ENCODE data around the gene PSME1. TPM values are rescaled to one million over a fixed set of nuclear protein-coding genes. Genes with fewer than 3 reads are reported as not detected.

Gene PSME1
- total RNA-seq, 1 donor, result 111 TPM

DNA sequence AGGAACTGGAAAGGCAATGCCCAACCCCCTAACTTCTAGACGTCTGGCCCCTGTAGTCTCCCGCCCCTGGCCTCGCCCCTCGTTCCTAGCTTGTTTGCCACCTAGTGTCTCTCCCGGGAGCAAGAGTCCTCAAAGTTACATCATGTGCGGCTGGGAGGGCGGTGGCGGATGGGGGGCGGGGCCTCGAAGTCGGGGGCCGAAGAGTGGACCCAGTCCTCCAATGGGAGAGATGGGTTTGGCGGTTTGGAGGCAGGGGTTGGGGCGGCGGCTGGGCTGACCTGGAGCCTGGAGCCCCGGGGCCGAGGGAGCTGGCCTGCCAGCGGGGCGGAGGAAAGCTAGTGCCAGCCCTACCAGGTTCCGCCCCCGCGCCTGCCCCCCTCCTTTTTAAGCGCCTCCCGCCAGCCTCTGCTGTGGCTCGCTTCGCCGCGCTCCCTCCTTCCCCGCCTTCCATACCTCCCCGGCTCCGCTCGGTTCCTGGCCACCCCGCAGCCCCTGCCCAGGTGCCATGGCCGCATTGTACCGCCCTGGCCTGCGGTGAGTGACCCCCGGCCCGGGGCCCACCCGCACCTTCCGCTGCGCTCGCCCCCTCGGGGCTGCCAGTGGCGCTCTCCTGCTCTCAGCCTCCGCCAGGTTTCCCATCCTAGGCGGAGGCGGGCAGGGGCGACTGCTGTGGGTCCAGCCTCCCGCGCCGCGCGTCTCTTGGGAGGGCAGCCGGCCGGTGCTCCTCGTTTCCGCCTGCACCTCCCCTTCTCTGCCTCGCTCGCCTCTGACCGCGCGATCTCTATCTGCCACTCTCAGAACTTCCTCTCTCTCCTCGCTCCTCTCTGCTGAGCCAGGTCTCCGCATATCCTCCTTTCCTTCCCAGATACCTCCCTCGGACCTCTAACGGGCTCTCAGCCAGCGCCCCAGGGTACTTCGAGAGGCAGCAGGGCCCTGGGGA, 41.8 kb upstream of the PSME1 start, which contains the start of gene PCK2:
TSS of gene PCK2 (plus strand) at position 411 of the 940 bp plus-strand sequence. CDS start at position 506, 95 bp downstream.
- Histone ChIP-seq H3K4me1 (ENCODE audit: insufficient read depth, low read length) (peaks cover 10% of the 10 kb centered on the region), H3K9me3 (ENCODE audit: low read depth, low read length) (no peaks in the 10 kb centered on the region), H3K36me3 (ENCODE audit: insufficient read depth, low read length) (peaks cover 5% of the 10 kb centered on the region), H3K27ac (ENCODE audit: low read depth, low read length) (peak within 1 kb of the TSS; percentile 57), H3K79me2 (ENCODE audit: insufficient read depth, low read length) (peaks cover 10% of the 10 kb centered on the region), H2AFZ (ENCODE audit: low read length) (peak within 1 kb of the TSS; percentile 91), H3K4me2 (ENCODE audit: insufficient read depth, low read length) (peak within 1 kb of the TSS; percentile 89), H3K27me3 (ENCODE audit: insufficient read depth, low read length) (no peaks in the 10 kb centered on the region), H3K4me3 (ENCODE audit: insufficient read depth, low read length) (peak within 1 kb of the TSS; percentile 92), H4K20me1 (ENCODE audit: insufficient read depth, low read length) (no peaks in the 10 kb centered on the region)
- DNase-seq (ENCODE audit: insufficient read length, low spot score, missing footprints), result peak; percentile 98
- TF ChIP-seq, protein P1, sequence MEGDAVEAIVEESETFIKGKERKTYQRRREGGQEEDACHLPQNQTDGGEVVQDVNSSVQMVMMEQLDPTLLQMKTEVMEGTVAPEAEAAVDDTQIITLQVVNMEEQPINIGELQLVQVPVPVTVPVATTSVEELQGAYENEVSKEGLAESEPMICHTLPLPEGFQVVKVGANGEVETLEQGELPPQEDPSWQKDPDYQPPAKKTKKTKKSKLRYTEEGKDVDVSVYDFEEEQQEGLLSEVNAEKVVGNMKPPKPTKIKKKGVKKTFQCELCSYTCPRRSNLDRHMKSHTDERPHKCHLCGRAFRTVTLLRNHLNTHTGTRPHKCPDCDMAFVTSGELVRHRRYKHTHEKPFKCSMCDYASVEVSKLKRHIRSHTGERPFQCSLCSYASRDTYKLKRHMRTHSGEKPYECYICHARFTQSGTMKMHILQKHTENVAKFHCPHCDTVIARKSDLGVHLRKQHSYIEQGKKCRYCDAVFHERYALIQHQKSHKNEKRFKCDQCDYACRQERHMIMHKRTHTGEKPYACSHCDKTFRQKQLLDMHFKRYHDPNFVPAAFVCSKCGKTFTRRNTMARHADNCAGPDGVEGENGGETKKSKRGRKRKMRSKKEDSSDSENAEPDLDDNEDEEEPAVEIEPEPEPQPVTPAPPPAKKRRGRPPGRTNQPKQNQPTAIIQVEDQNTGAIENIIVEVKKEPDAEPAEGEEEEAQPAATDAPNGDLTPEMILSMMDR (IDR thresholded peaks at IDR 0.05; ENCODE audit: extremely low read depth, low read depth, low read length), result no peak

DNA sequence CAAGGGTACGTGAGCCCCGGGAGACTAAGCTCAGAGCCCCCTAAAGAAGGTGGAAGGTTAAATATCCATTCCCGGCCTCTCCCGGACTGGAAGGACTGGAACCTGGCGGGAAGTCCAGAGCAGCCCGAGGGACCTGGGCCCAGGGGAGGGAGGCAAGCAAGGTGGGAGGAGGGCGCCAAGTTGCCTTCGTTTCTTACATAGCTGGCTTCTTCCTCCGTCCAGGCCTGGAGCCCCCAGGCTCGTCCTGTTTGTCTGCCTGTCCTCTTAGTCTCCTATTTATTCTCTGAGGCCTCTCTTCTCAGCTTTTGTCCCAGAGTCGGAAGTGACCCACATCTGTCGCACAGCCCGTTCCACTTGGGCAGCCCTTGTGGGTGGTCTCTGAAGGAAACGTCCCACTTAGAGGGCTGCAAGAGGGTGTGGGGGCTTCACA, 41.1 kb upstream of the PSME1 start:
- Histone ChIP-seq H2AFZ (ENCODE audit: low read length) (peak overlapping the region; percentile 91), H3K79me2 (ENCODE audit: insufficient read depth, low read length) (peaks cover 10% of the 10 kb centered on the region), H3K36me3 (ENCODE audit: insufficient read depth, low read length) (peaks cover 5% of the 10 kb centered on the region), H3K27me3 (ENCODE audit: insufficient read depth, low read length) (no peaks in the 10 kb centered on the region), H3K4me2 (ENCODE audit: insufficient read depth, low read length) (peak overlapping the region; percentile 89), H3K4me1 (ENCODE audit: insufficient read depth, low read length) (peaks cover 10% of the 10 kb centered on the region), H3K27ac (ENCODE audit: low read depth, low read length) (peak overlapping the region; percentile 57), H3K9me3 (ENCODE audit: low read depth, low read length) (no peaks in the 10 kb centered on the region), H3K4me3 (ENCODE audit: insufficient read depth, low read length) (peak overlapping the region; percentile 92), H4K20me1 (ENCODE audit: insufficient read depth, low read length) (no peaks in the 10 kb centered on the region)
- TF ChIP-seq, protein P1 (IDR thresholded peaks at IDR 0.05; ENCODE audit: extremely low read depth, low read depth, low read length), result no peak
- peak; percentile 66 for DNase-seq (ENCODE audit: insufficient read length, low spot score, missing footprints)

DNA sequence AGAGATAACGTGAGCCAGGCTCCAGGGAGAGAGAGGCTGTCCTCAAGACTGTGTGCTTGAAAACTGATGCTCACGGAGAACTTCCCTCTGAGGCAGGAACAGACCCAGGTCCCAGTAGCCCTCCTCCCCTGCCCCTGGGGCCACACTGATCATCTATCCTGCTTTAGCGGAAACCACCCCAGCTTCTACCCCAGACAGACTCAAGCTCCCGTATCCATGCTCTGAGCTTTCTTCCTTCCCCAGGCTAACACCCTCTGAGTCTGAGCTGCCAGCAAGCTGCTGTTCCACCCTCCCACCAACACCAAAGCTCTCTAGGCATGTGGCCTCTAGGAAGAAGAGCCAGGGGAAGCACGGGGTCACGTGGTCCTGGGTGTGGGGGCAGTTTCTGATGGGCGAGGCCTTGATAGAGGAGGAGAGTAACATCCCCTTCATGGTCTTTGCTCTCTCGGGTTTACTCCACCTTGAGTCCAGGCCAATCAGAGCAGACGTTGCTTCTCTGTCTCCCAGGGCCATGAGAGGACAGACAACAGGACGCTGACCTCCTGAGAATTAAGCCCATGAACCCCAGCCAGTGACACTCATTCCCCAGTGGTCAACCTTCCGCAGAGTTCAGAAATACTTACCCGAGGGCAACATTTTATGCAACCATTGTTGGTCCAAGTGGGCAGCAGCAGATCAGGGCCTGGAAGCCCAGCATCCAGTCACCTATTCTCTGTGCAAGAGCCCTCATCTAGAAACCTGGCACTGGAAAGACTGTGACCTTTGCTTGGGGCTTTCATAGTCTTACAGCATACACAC, 40.5 kb upstream of the PSME1 start:
- peak; percentile 84 for DNase-seq (ENCODE audit: insufficient read length, low spot score, missing footprints)
- Histone ChIP-seq H3K79me2 (ENCODE audit: insufficient read depth, low read length) (peaks cover 10% of the 10 kb centered on the region), H2AFZ (ENCODE audit: low read length) (peak overlapping the region; percentile 91), H3K27me3 (ENCODE audit: insufficient read depth, low read length) (no peaks in the 10 kb centered on the region), H3K9me3 (ENCODE audit: low read depth, low read length) (no peaks in the 10 kb centered on the region), H3K36me3 (ENCODE audit: insufficient read depth, low read length) (peaks cover 8% of the 10 kb centered on the region), H3K4me3 (ENCODE audit: insufficient read depth, low read length) (peak overlapping the region; percentile 92), H3K4me1 (ENCODE audit: insufficient read depth, low read length) (peaks cover 10% of the 10 kb centered on the region), H4K20me1 (ENCODE audit: insufficient read depth, low read length) (no peaks in the 10 kb centered on the region), H3K4me2 (ENCODE audit: insufficient read depth, low read length) (peak overlapping the region; percentile 89), H3K27ac (ENCODE audit: low read depth, low read length) (peak overlapping the region; percentile 57)
- TF ChIP-seq, protein P1 (IDR thresholded peaks at IDR 0.05; ENCODE audit: extremely low read depth, low read depth, low read length), result no peak
